Measurements from ENCODE around the gene NOTCH1.

- TF ChIP-seq CTCF (IDR thresholded peaks at IDR 0.05), result no peak
- TF ChIP-seq POLR2A (IDR thresholded peaks at IDR 0.05), result no peak
Observed at GRCh38 chr9:136511144-136511669, 34.6 kb downstream of the NOTCH1 start.

All from thyroid gland (tissue), 4 donors.